Trophoblast cell (in vitro differentiated cells and primary cell): Measurements from ENCODE around the gene NUMA1. TPM values are rescaled to one million over a fixed set of nuclear protein-coding genes. Genes with fewer than 3 reads are reported as not detected.
A peak's percentile ranks its signal among the peaks of the same experiment; 100 is the strongest.

Experiments
- DNase-seq, 2 donors: peaks; one replicate each; pipeline ENCODE4 v3.0.0-alpha.2; 2016
- H2AFZ ChIP-seq: 2 replicates; pipeline ENCODE4 v1.6.1; 2013; ENCODE audit warnings: low read length, moderate library complexity, mild to moderate bottlenecking; ENCODE audit not compliant: insufficient read depth, poor library complexity
- H2AK5ac ChIP-seq: 2 replicates; pipeline ENCODE4 v1.6.1; 2013; ENCODE audit warnings: mild to moderate bottlenecking, low read length
- H2BK120ac ChIP-seq: 2 replicates; pipeline ENCODE4 v1.6.1; 2013; ENCODE audit warnings: low read length, mild to moderate bottlenecking, moderate library complexity; ENCODE audit not compliant: insufficient read depth, poor library complexity
- H2BK12ac ChIP-seq: 2 replicates; pipeline ENCODE4 v1.6.1; 2013; ENCODE audit warnings: mild to moderate bottlenecking, low read length, moderate library complexity
- H2BK5ac ChIP-seq: 2 replicates; pipeline ENCODE4 v1.6.1; 2013; ENCODE audit warnings: low read length, low read depth, moderate library complexity, mild to moderate bottlenecking; ENCODE audit not compliant: poor library complexity
- H3K14ac ChIP-seq: 2 replicates; pipeline ENCODE4 v1.6.1; 2013; ENCODE audit warnings: mild to moderate bottlenecking, low read length
- H3K18ac ChIP-seq: 2 replicates; pipeline ENCODE4 v1.6.1; 2013; ENCODE audit warnings: mild to moderate bottlenecking, low read length
- H3K23ac ChIP-seq: 2 replicates; pipeline ENCODE4 v1.6.1; 2013; ENCODE audit warnings: low read length
- H3K27ac ChIP-seq: 2 replicates; pipeline ENCODE4 v1.5.1; 2013; ENCODE audit warnings: low read depth, mild to moderate bottlenecking, inconsistent platforms, low read length, moderate library complexity
- H3K27me3 ChIP-seq: 2 replicates; pipeline ENCODE4 v1.6.1; 2013; ENCODE audit warnings: inconsistent platforms, mild to moderate bottlenecking, low read length, moderate library complexity; ENCODE audit not compliant: insufficient read depth
- H3K36me3 ChIP-seq, 2 experiments: 1 replicate in 1 of 2; 2 replicates in 1 of 2; pipeline ENCODE4 v1.6.1; 2013; ENCODE audit warnings: low read length in 2 of 2, mild to moderate bottlenecking in 2 of 2, moderate library complexity in 1 of 2; ENCODE audit not compliant: insufficient read depth in 2 of 2, control insufficient read depth in 1 of 2
- H3K4ac ChIP-seq: 2 replicates; pipeline ENCODE4 v1.6.1; 2013; ENCODE audit warnings: low read depth, mild to moderate bottlenecking, low read length, moderate library complexity
- H3K4me1 ChIP-seq, 2 experiments: 1 replicate in 1 of 2; 2 replicates in 1 of 2; pipeline ENCODE4 v1.6.1; 2013; ENCODE audit warnings: low read length in 2 of 2, mild to moderate bottlenecking in 2 of 2, moderate library complexity in 1 of 2; ENCODE audit not compliant: insufficient read depth in 2 of 2, control insufficient read depth in 1 of 2
- H3K4me2 ChIP-seq: 2 replicates; pipeline ENCODE4 v1.6.1; 2013; ENCODE audit warnings: inconsistent platforms, mild to moderate bottlenecking, low read length, moderate library complexity
- H3K4me3 ChIP-seq: 2 replicates; pipeline ENCODE4 v1.5.1; 2013; ENCODE audit warnings: mild to moderate bottlenecking, low read depth, low read length, inconsistent platforms
- H3K79me1 ChIP-seq: one replicate; pipeline ENCODE4 v1.6.1; 2013; ENCODE audit warnings: low read length
- H3K79me2 ChIP-seq: 2 replicates; pipeline ENCODE4 v1.6.1; 2013; ENCODE audit warnings: low read length, mild to moderate bottlenecking; ENCODE audit not compliant: control insufficient read depth, insufficient read depth, poor library complexity
- H3K9ac ChIP-seq: 2 replicates; pipeline ENCODE4 v1.6.1; 2013; ENCODE audit warnings: mild to moderate bottlenecking, low read length
- H3K9me3 ChIP-seq: 2 replicates; pipeline ENCODE4 v1.6.1; 2013; ENCODE audit warnings: low read depth, mild to moderate bottlenecking, control low read depth, inconsistent platforms, low read length; ENCODE audit not compliant: insufficient read depth
- H4K12ac ChIP-seq: 2 replicates; pipeline ENCODE4 v1.6.1; 2013; ENCODE audit warnings: low read depth, mild to moderate bottlenecking, low read length, moderate library complexity
- H4K8ac ChIP-seq: 2 replicates; pipeline ENCODE4 v1.6.1; 2013; ENCODE audit warnings: low read depth, mild to moderate bottlenecking, low read length, moderate library complexity
- H4K91ac ChIP-seq: one replicate; pipeline ENCODE4 v1.6.1; 2013; ENCODE audit warnings: low read depth, mild to moderate bottlenecking, low read length, moderate library complexity
- WGBS: extraction: QIAGEN DNeasy Blood & Tissue Kit; methylation state at CpG from one replicate; pipeline ENCODE4 v1.1.7; 2013; ENCODE audit warnings: missing lambda C conversion rate; ENCODE audit not compliant: insufficient read length, insufficient coverage; ENCODE audit errors: extremely low coverage; 5-methylcytosine and 5-hydroxymethylcytosine counted together
- polyA plus RNA-seq: library from polyadenylated mRNA; stranded (reverse); fragments of 200-250 nt; gene quantifications from 2 replicates; pipeline ENCODE4 v1.2.3, GENCODE V29; 2013

The NUMA1 gene
- polyA plus RNA-seq: 86.2 and 86.4 TPM in 2 replicates

- Histone ChIP-seq H3K18ac (peak within 1 kb of the TSS; percentile 93), H2AK5ac (peak within 1 kb of the TSS; percentile 74), H3K9me3 (no peaks in the 10 kb centered on the region), H3K9ac (peak within 1 kb of the TSS; percentile 95), H4K91ac (peak within 1 kb of the TSS; percentile 95), H3K27ac (peak within 1 kb of the TSS; percentile 83), H3K14ac (peak within 1 kb of the TSS; percentile 85), H2BK120ac (peak within 1 kb of the TSS; percentile 77), H2AFZ (peak within 1 kb of the TSS; percentile 86), H4K8ac (peak within 1 kb of the TSS; percentile 98), H3K4me2 (peak within 1 kb of the TSS; percentile 95), H2BK5ac (peak within 1 kb of the TSS; percentile 85), H3K23ac (no peak within 1 kb of the TSS), H3K4me1 (peaks cover 9 to 10% of the 10 kb centered on the region in 2 experiments), H4K12ac (peak within 1 kb of the TSS; percentile 91), H2BK12ac (peak within 1 kb of the TSS; percentile 61), H3K36me3 (peaks cover 0 to 2% of the 10 kb centered on the region in 2 experiments), H3K79me2 (peaks cover 12% of the 10 kb centered on the region), H3K27me3 (no peaks in the 10 kb centered on the region), H3K79me1 (peaks cover 11% of the 10 kb centered on the region), H3K4me3 (peak within 1 kb of the TSS; percentile 92), H3K4ac (peak within 1 kb of the TSS; percentile 90)
- WGBS: no CpG with 5 or more reads among the region's 60 CpGs
- peak; percentile 100 for DNase-seq
These were observed at the start of gene NUMA1, which contains the start of gene LRRC51 for GRCh38 chr11:72080326-72081183. NUMA1 (minus strand) TSS chr11:72080542; CDS start chr11:72035943, 44,599 bp downstream. LRRC51 (plus strand) TSS chr11:72080850; CDS start chr11:72089084, 8,234 bp downstream.

- no peak overlapping the region for H2BK5ac ChIP-seq
- no CpG with 5 or more reads among the region's 3 CpGs for WGBS
- H3K79me2 ChIP-seq: no peaks in the 10 kb centered on the region
These were observed 49.0 kb upstream of the NUMA1 start for GRCh38 chr11:72129381-72129780.

GRCh38 chr11:72127923-72128322 is 47.6 kb upstream of the NUMA1 start:
- Histone ChIP-seq H3K14ac (no peak overlapping the region), H4K12ac (no peak overlapping the region), H4K91ac (no peak overlapping the region), H3K79me2 (no peaks in the 10 kb centered on the region), H3K36me3 (no peaks in the 10 kb centered on the region), H4K8ac (no peak overlapping the region), H3K79me1 (no peaks in the 10 kb centered on the region), H3K4me2 (no peak overlapping the region), H3K4ac (no peak overlapping the region), H3K18ac (no peak overlapping the region), H3K9ac (no peak overlapping the region), H2AFZ (no peak overlapping the region), H3K23ac (no peak overlapping the region), H3K4me3 (no peak overlapping the region), H3K27ac (no peak overlapping the region), H2AK5ac (no peak overlapping the region), H2BK5ac (no peak overlapping the region), H2BK12ac (no peak overlapping the region), H2BK120ac (no peak overlapping the region), H3K9me3 (peaks cover 11% of the 10 kb centered on the region), H3K27me3 (no peaks in the 10 kb centered on the region), H3K4me1 (peaks cover 0 to 2% of the 10 kb centered on the region in 2 experiments)
- no CpG with 5 or more reads among the region's 2 CpGs for WGBS
- no peak for DNase-seq

More at GRCh38 chr11:72129381-72129780, 49.0 kb upstream of the NUMA1 start:
- no peak overlapping the region for H4K8ac ChIP-seq
- no peak overlapping the region for H3K27ac ChIP-seq
- H2BK120ac ChIP-seq: no peak overlapping the region
- peaks cover 6% of the 10 kb centered on the region for H3K9me3 ChIP-seq
- no peak overlapping the region for H3K9ac ChIP-seq
- no peak overlapping the region for H3K4ac ChIP-seq
- no peak overlapping the region for H3K23ac ChIP-seq
- H3K4me3 ChIP-seq: no peak overlapping the region
- no peaks in the 10 kb centered on the region for H3K36me3 ChIP-seq
- H3K4me1 ChIP-seq: no peaks in the 10 kb centered on the region
- no peak overlapping the region for H2AK5ac ChIP-seq
- H4K12ac ChIP-seq: no peak overlapping the region
- no peaks in the 10 kb centered on the region for H3K79me1 ChIP-seq
- H3K14ac ChIP-seq: no peak overlapping the region
- H2BK12ac ChIP-seq: no peak overlapping the region
- H4K91ac ChIP-seq: no peak overlapping the region
- no peak overlapping the region for H3K18ac ChIP-seq
- DNase-seq: no peak
- H3K4me2 ChIP-seq: no peak overlapping the region
- H2AFZ ChIP-seq: no peak overlapping the region
- no peaks in the 10 kb centered on the region for H3K27me3 ChIP-seq

- Histone ChIP-seq H3K23ac (no peak overlapping the region), H3K18ac (no peak overlapping the region), H3K14ac (no peak overlapping the region), H2BK5ac (no peak overlapping the region), H3K36me3 (no peaks in the 10 kb centered on the region), H2BK12ac (no peak overlapping the region), H3K79me1 (no peaks in the 10 kb centered on the region), H2AFZ (no peak overlapping the region), H2AK5ac (no peak overlapping the region), H3K79me2 (no peaks in the 10 kb centered on the region), H4K12ac (no peak overlapping the region), H3K27me3 (no peaks in the 10 kb centered on the region), H4K8ac (no peak overlapping the region), H3K9ac (no peak overlapping the region), H3K4me1 (peaks cover 0 to 2% of the 10 kb centered on the region in 2 experiments), H3K4me2 (no peak overlapping the region), H2BK120ac (no peak overlapping the region), H3K4me3 (no peak overlapping the region), H3K27ac (no peak overlapping the region), H4K91ac (no peak overlapping the region), H3K9me3 (peaks cover 10% of the 10 kb centered on the region), H3K4ac (no peak overlapping the region)
- DNase-seq: peak in 1 of 2 donors; percentile 62
- WGBS: no CpG with 5 or more reads among the region's 1 CpG
These were observed 45.6 kb upstream of the NUMA1 start for GRCh38 chr11:72125956-72126355.
